Skeletal muscle tissue (tissue), 4 donors: ENCODE data around the gene MRPS34. TPM values are rescaled to one million over a fixed set of nuclear protein-coding genes. Genes with fewer than 3 reads are reported as not detected.
A peak's percentile ranks its signal among the peaks of the same experiment; 100 is the strongest.

Source experiments
- H3K27ac ChIP-seq: one replicate; pipeline ENCODE4 v1.7.0; 2013; ENCODE audit warnings: mild to moderate bottlenecking, low read depth, low read length, inconsistent platforms
- H3K27me3 ChIP-seq, 3 donors: one replicate each; pipeline ENCODE4 v1.7.0; 2013; ENCODE audit warnings: low read length in 3 of 3; ENCODE audit not compliant: control insufficient read depth in 3 of 3, insufficient read depth in 3 of 3
- H3K36me3 ChIP-seq, 3 donors: one replicate each; pipeline ENCODE4 v1.7.0; 2013; ENCODE audit warnings: low read length in 3 of 3; ENCODE audit not compliant: control insufficient read depth in 3 of 3, insufficient read depth in 3 of 3
- H3K4me1 ChIP-seq, 3 donors: one replicate each; pipeline ENCODE4 v1.7.0; 2013; ENCODE audit warnings: low read length in 3 of 3, mild to moderate bottlenecking in 3 of 3; ENCODE audit not compliant: control insufficient read depth in 3 of 3, insufficient read depth in 3 of 3
- H3K4me3 ChIP-seq, 3 donors: one replicate each; pipeline ENCODE4 v1.7.0; 2013; ENCODE audit warnings: low read length in 3 of 3
- H3K9ac ChIP-seq, 3 donors: one replicate each; pipeline ENCODE4 v1.7.0; 2013; ENCODE audit warnings: low read length in 3 of 3, mild to moderate bottlenecking in 3 of 3, moderate library complexity in 2 of 3, low read depth in 1 of 3
- H3K9me3 ChIP-seq, 3 donors: one replicate each; pipeline ENCODE4 v1.7.0; 2013; ENCODE audit warnings: low read length in 3 of 3; ENCODE audit not compliant: control insufficient read depth in 3 of 3
- total RNA-seq: library from RNA; depleted of rRNA; stranded (reverse); fragments of >200 nt; gene quantifications from one replicate; pipeline ENCODE4 v1.2.3, GENCODE V29; 2014
- donor health status: Osteomylitis.

MRPS34 gene
- total RNA-seq, 1 donor from 2014 or later, result 17.7 TPM

GRCh38 chr16:1776672-1776955 is 3.7 kb upstream of the MRPS34 start:
- H3K36me3 ChIP-seq, result peaks cover 36 to 59% (median 39%) of the 10 kb centered on the region in 3 donors
- peaks cover 39 to 63% (median 48%) of the 10 kb centered on the region in 3 donors for H3K4me1 ChIP-seq

GRCh38 chr16:1775846-1776671 is 3.1 kb upstream of the MRPS34 start:
- peaks cover 33 to 57% (median 43%) of the 10 kb centered on the region in 3 donors for H3K4me1 ChIP-seq
- H3K9ac ChIP-seq, result no peak overlapping the region
- H3K4me3 ChIP-seq, result no peak overlapping the region
- peaks cover 34 to 57% (median 39%) of the 10 kb centered on the region in 3 donors for H3K36me3 ChIP-seq
- H3K27ac ChIP-seq, result no peak overlapping the region
- H3K9me3 ChIP-seq, result no peaks in the 10 kb centered on the region
- H3K27me3 ChIP-seq, result no peaks in the 10 kb centered on the region

More at GRCh38 chr16:1776672-1776955, 3.7 kb upstream of the MRPS34 start:
- H3K9me3 ChIP-seq, result no peaks in the 10 kb centered on the region
- no peak overlapping the region for H3K9ac ChIP-seq
- H3K27ac ChIP-seq, result no peak overlapping the region
- H3K27me3 ChIP-seq, result no peaks in the 10 kb centered on the region
- H3K4me3 ChIP-seq, result no peak overlapping the region

GRCh38 chr16:1775006-1775845 is 2.3 kb upstream of the MRPS34 start:
- Histone ChIP-seq H3K9me3 (no peaks in the 10 kb centered on the region), H3K9ac (peak overlapping the region in 2 of 3 donors; percentile 82 to 95), H3K27me3 (no peaks in the 10 kb centered on the region), H3K27ac (no peak overlapping the region), H3K4me1 (peaks cover 31 to 56% (median 40%) of the 10 kb centered on the region in 3 donors), H3K36me3 (peaks cover 26 to 50% (median 39%) of the 10 kb centered on the region in 3 donors), H3K4me3 (no peak overlapping the region)

- Histone ChIP-seq H3K36me3 (peaks cover 21 to 42% (median 33%) of the 10 kb centered on the region in 3 donors), H3K4me1 (peaks cover 29 to 55% (median 37%) of the 10 kb centered on the region in 3 donors), H3K9me3 (no peaks in the 10 kb centered on the region), H3K27me3 (no peaks in the 10 kb centered on the region), H3K27ac (peak overlapping the region; percentile 81), H3K9ac (peak overlapping the region in 2 of 3 donors; percentile 82 to 95), H3K4me3 (peak overlapping the region; percentile 14 to 35 (median 31))
Observed at GRCh38 chr16:1774448-1774780, 1.5 kb upstream of the MRPS34 start.

GRCh38 chr16:1773703-1774447 is 941 bp upstream of the MRPS34 start:
- H3K36me3 ChIP-seq, result peaks cover 16 to 41% (median 33%) of the 10 kb centered on the region in 3 donors
- peak overlapping the region; percentile 82 to 95 (median 83) for H3K9ac ChIP-seq
- peak overlapping the region; percentile 69 to 90 (median 90) for H3K4me3 ChIP-seq
- H3K27me3 ChIP-seq, result no peaks in the 10 kb centered on the region
- H3K4me1 ChIP-seq, result peaks cover 29 to 51% (median 37%) of the 10 kb centered on the region in 3 donors
- no peaks in the 10 kb centered on the region for H3K9me3 ChIP-seq
- H3K27ac ChIP-seq, result peak overlapping the region; percentile 81

GRCh38 chr16:1772362-1772907 is 499 bp downstream of the MRPS34 start, which contains the start of gene EME2:
EME2 (plus strand) TSS chr16:1772810; CDS start chr16:1773228, 418 bp downstream.
- Histone ChIP-seq H3K27ac (peak within 1 kb of the TSS; percentile 81), H3K27me3 (no peaks in the 10 kb centered on the region), H3K9ac (peak within 1 kb of the TSS; percentile 82 to 95 (median 83)), H3K4me1 (peaks cover 29 to 49% (median 37%) of the 10 kb centered on the region in 3 donors), H3K9me3 (no peaks in the 10 kb centered on the region), H3K36me3 (peaks cover 22 to 40% (median 30%) of the 10 kb centered on the region in 3 donors), H3K4me3 (peak within 1 kb of the TSS; percentile 69 to 90 (median 90))

GRCh38 chr16:1771864-1772361 is 1.0 kb downstream of the MRPS34 start:
- Histone ChIP-seq H3K27me3 (no peaks in the 10 kb centered on the region), H3K36me3 (peaks cover 26 to 37% (median 30%) of the 10 kb centered on the region in 3 donors), H3K4me1 (peaks cover 29 to 49% (median 37%) of the 10 kb centered on the region in 3 donors), H3K9ac (peak overlapping the region; percentile 74 to 95 (median 83)), H3K9me3 (no peaks in the 10 kb centered on the region), H3K27ac (peak overlapping the region; percentile 30), H3K4me3 (peak overlapping the region; percentile 67 to 90 (median 90))

GRCh38 chr16:1771188-1771863 is 1.6 kb downstream of the MRPS34 start, which contains the start of gene NME3:
NME3 (minus strand) TSS chr16:1771543; CDS start chr16:1771534, 9 bp downstream.
- peak within 1 kb of the TSS; percentile 30 for H3K27ac ChIP-seq
- peaks cover 29 to 49% (median 37%) of the 10 kb centered on the region in 3 donors for H3K4me1 ChIP-seq
- no peaks in the 10 kb centered on the region for H3K27me3 ChIP-seq
- peak within 1 kb of the TSS; percentile 74 to 95 (median 83) for H3K9ac ChIP-seq
- H3K36me3 ChIP-seq, result peaks cover 25 to 35% (median 30%) of the 10 kb centered on the region in 3 donors
- H3K9me3 ChIP-seq, result no peaks in the 10 kb centered on the region
- peak within 1 kb of the TSS; percentile 67 to 90 (median 90) for H3K4me3 ChIP-seq
